Right cardiac atrium (tissue), 5 donors: ENCODE data around the gene PTPRU. TPM values are rescaled to one million over a fixed set of nuclear protein-coding genes. Genes with fewer than 3 reads are reported as not detected.
"Not testable (repeated sequence)": the region's sequence is repeated elsewhere in the genome, so short reads cannot be mapped to it uniquely, and the experiment has no call there.

Experiments used
- ATAC-seq, 2 donors: fragments of 200-7000 bp; cut with Tn5 transposase; one replicate each; pipeline versions ENCODE4 v1.8.0 to v1.9.1; 2020; ENCODE audit warnings: moderate library complexity in 2 of 2, mild to moderate bottlenecking in 1 of 2
- DNase-seq, 3 donors: peaks; one replicate each; pipeline ENCODE4 v3.0.0-alpha.2; 2020
- H3K27ac ChIP-seq: one replicate; pipeline ENCODE4 v1.5.1; 2013; ENCODE audit warnings: mild to moderate bottlenecking, low read length, control low read depth, moderate library complexity
- H3K27me3 ChIP-seq: one replicate; pipeline ENCODE4 v1.6.1; 2013; ENCODE audit not compliant: control insufficient read depth, insufficient read depth
- H3K4me1 ChIP-seq: one replicate; pipeline ENCODE4 v1.6.1; 2013; ENCODE audit warnings: low read length; ENCODE audit not compliant: control insufficient read depth, insufficient read depth
- H3K4me3 ChIP-seq: one replicate; pipeline ENCODE4 v1.5.1; 2013; ENCODE audit warnings: low read length, control low read depth
- H3K9me3 ChIP-seq: one replicate; pipeline ENCODE4 v1.6.1; 2013; ENCODE audit warnings: low read length; ENCODE audit not compliant: control insufficient read depth
- WGBS: extraction: QIAGEN DNeasy Blood & Tissue Kit; methylation state at CpG from one replicate; pipeline ENCODE4 v1.1.7; 2013; 5-methylcytosine and 5-hydroxymethylcytosine counted together
- intact Hi-C, 4 donors: fragments of 100-400 bp; cut with DNase I; formaldehyde crosslinking; loops; one replicate each; pipeline versions ENCODE4 v1.11.0 to v1.14.0; 2022 to 2023
- polyA plus RNA-seq: library from polyadenylated mRNA; stranded (reverse); fragments of 200-250 nt; gene quantifications from one replicate; pipeline ENCODE4 v1.2.3, GENCODE V29; 2013
- total RNA-seq, 4 donors: library from RNA; stranded (reverse); fragmentation: NEBNext Ultra II Directional; extraction: Animal tissue kit (Norgen Biotek cat#: 25700); gene quantifications; one replicate each; pipeline ENCODE4 v1.2.1, GENCODE V29; 2021
- donor health status: healthy with polysubstance abuse.
- donor health status: DM: no; HTN: yes; CAD: no.
- donor health status: DM: no; HTN: no; CAD: no.
- donor health status: DM: no; HTN: yes; CAD: no; lungs with severe emphysema.
- donor health status: DM: yes; HTN: yes; CAD: no.

The PTPRU gene
- total and polyA plus RNA-seq, 5 donors = 13.7 to 29.9 (median 23.2) TPM

GRCh38 chr1:29306471-29307140, 70.3 kb downstream of the PTPRU start:
- Histone ChIP-seq H3K4me3 (no peak overlapping the region), H3K27me3 (no peaks in the 10 kb centered on the region), H3K4me1 (no peaks in the 10 kb centered on the region), H3K27ac (no peak overlapping the region), H3K9me3 (no peaks in the 10 kb centered on the region)
- WGBS = 90% methylated on average over 10 of the region's 10 CpGs
- DNase-seq = peak in 1 of 3 donors; percentile 20
- no peak for ATAC-seq
- intact Hi-C loops = no loop called here

GRCh38 chr1:29309075-29309474, 72.8 kb downstream of the PTPRU start:
- WGBS = 86% methylated on average over 6 of the region's 6 CpGs
- no peak for ATAC-seq

GRCh38 chr1:29309621-29310020, 73.3 kb downstream of the PTPRU start:
- H3K4me1 ChIP-seq = no peaks in the 10 kb centered on the region
- WGBS = 91% methylated on average over 5 of the region's 5 CpGs
- ATAC-seq = no peak
- H3K27ac ChIP-seq = no peak overlapping the region
- H3K27me3 ChIP-seq = no peaks in the 10 kb centered on the region
- DNase-seq = no peak
- H3K4me3 ChIP-seq = no peak overlapping the region
- H3K9me3 ChIP-seq = no peaks in the 10 kb centered on the region
- intact Hi-C loops = no loop called here

More at GRCh38 chr1:29309075-29309474, 72.8 kb downstream of the PTPRU start:
- Histone ChIP-seq H3K9me3 (no peaks in the 10 kb centered on the region), H3K27ac (no peak overlapping the region), H3K27me3 (no peaks in the 10 kb centered on the region), H3K4me3 (no peak overlapping the region), H3K4me1 (no peaks in the 10 kb centered on the region)
- DNase-seq = peak in 1 of 3 donors; percentile 2
- intact Hi-C loops = no loop called here

GRCh38 chr1:29310616-29311180, 74.4 kb downstream of the PTPRU start:
- 87% methylated on average over 9 of the region's 9 CpGs for WGBS
- no peak for ATAC-seq

GRCh38 chr1:29311352-29312030, 75.2 kb downstream of the PTPRU start:
- DNase-seq = peak in 1 of 3 donors; percentile 16
- Histone ChIP-seq H3K4me3 (no peak overlapping the region), H3K27ac (no peak overlapping the region), H3K9me3 (no peaks in the 10 kb centered on the region), H3K4me1 (no peaks in the 10 kb centered on the region), H3K27me3 (no peaks in the 10 kb centered on the region)
- intact Hi-C loops = no loop called here
- 93% methylated on average over 16 of the region's 16 CpGs for WGBS
- no peak for ATAC-seq

More at GRCh38 chr1:29310616-29311180, 74.4 kb downstream of the PTPRU start:
- Histone ChIP-seq H3K4me3 (no peak overlapping the region), H3K9me3 (no peaks in the 10 kb centered on the region), H3K27me3 (no peaks in the 10 kb centered on the region), H3K27ac (no peak overlapping the region), H3K4me1 (no peaks in the 10 kb centered on the region)
- DNase-seq = no peak
- intact Hi-C loops = no loop called here

- intact Hi-C loops = no loop called here
- no peaks in the 10 kb centered on the region for H3K4me1 ChIP-seq
- WGBS = 90% methylated on average over 24 of the region's 24 CpGs
- no peaks in the 10 kb centered on the region for H3K9me3 ChIP-seq
- no peak overlapping the region for H3K4me3 ChIP-seq
- H3K27me3 ChIP-seq = no peaks in the 10 kb centered on the region
- no peak overlapping the region for H3K27ac ChIP-seq
- DNase-seq (peak in 1 of 3 donors; percentile 30), ATAC-seq (no peak)
Observed at GRCh38 chr1:29312469-29313461, 76.4 kb downstream of the PTPRU start.

- DNase-seq, H3K4me1 ChIP-seq, H3K27ac ChIP-seq, H3K9me3 ChIP-seq, ATAC-seq, intact Hi-C loops, H3K4me3 ChIP-seq, H3K27me3 ChIP-seq: not testable (repeated sequence)
- 80% methylated on average over 8 of the region's 8 CpGs for WGBS
Observed at GRCh38 chr1:29314685-29315084, 78.4 kb downstream of the PTPRU start.

GRCh38 chr1:29315262-29315661, 78.9 kb downstream of the PTPRU start:
- no peaks in the 10 kb centered on the region for H3K9me3 ChIP-seq
- H3K4me3 ChIP-seq = no peak overlapping the region
- H3K27me3 ChIP-seq = no peaks in the 10 kb centered on the region
- WGBS = 95% methylated on average over 15 of the region's 15 CpGs
- intact Hi-C loops = no loop called here
- DNase-seq (no peak), ATAC-seq (no peak)
- no peaks in the 10 kb centered on the region for H3K4me1 ChIP-seq
- H3K27ac ChIP-seq = no peak overlapping the region

GRCh38 chr1:29315876-29316275, 79.6 kb downstream of the PTPRU start:
- ATAC-seq (no peak), DNase-seq (no peak)
- no peaks in the 10 kb centered on the region for H3K27me3 ChIP-seq
- no peaks in the 10 kb centered on the region for H3K4me1 ChIP-seq
- 92% methylated on average over 4 of the region's 4 CpGs for WGBS
- H3K4me3 ChIP-seq = no peak overlapping the region
- no peaks in the 10 kb centered on the region for H3K9me3 ChIP-seq
- H3K27ac ChIP-seq = no peak overlapping the region
- intact Hi-C loops = no loop called here

GRCh38 chr1:29317063-29317915, 81.0 kb downstream of the PTPRU start:
- Histone ChIP-seq H3K27me3 (no peaks in the 10 kb centered on the region), H3K4me1 (no peaks in the 10 kb centered on the region), H3K27ac (no peak overlapping the region), H3K4me3 (no peak overlapping the region), H3K9me3 (no peaks in the 10 kb centered on the region)
- intact Hi-C loops = no loop called here
- WGBS = 89% methylated on average over 30 of the region's 30 CpGs
- DNase-seq (no peak), ATAC-seq (no peak)
